RWPE2 (cell line): ENCODE results near the gene FER.
A peak's percentile ranks its signal among the peaks of the same experiment; 100 is the strongest.

Source experiments
- ATAC-seq: fragments of 200-7000 bp; cut with Tn5 transposase; 3 replicates; pipeline ENCODE4 v1.9.1; 2021; ENCODE audit warnings: low read depth
- DNase-seq: peaks from one replicate; pipeline ENCODE4 v3.0.0-alpha.2; 2020; ENCODE audit warnings: low spot score
- H3K27ac ChIP-seq: fragments of 450-650 bp; 2 replicates; pipeline ENCODE4 v1.5.1; 2017; ENCODE audit warnings: mild to moderate bottlenecking; ENCODE audit not compliant: poor library complexity, severe bottlenecking
- H3K27me3 ChIP-seq: fragments of 250-450 bp; sonication (Bioruptor Pico); 2 replicates; pipeline ENCODE4 v1.5.1; 2021; ENCODE audit warnings: mild to moderate bottlenecking, moderate library complexity; ENCODE audit not compliant: insufficient read depth, poor library complexity, severe bottlenecking
- H3K36me3 ChIP-seq: fragments of 250-450 bp; sonication (Bioruptor Pico); 2 replicates; pipeline ENCODE4 v1.5.1; 2020; ENCODE audit warnings: low read depth, mild to moderate bottlenecking, moderate library complexity
- H3K4me1 ChIP-seq: fragments of 250-450 bp; sonication (Bioruptor Pico); 2 replicates; pipeline ENCODE4 v1.5.1; 2021; ENCODE audit warnings: mild to moderate bottlenecking, moderate library complexity; ENCODE audit not compliant: insufficient read depth, poor library complexity, severe bottlenecking
- H3K4me3 ChIP-seq: fragments of 250-450 bp; sonication (Bioruptor Pico); 2 replicates; pipeline ENCODE4 v1.5.1; 2021; ENCODE audit warnings: mild to moderate bottlenecking, moderate library complexity; ENCODE audit not compliant: severe bottlenecking
- H3K9me3 ChIP-seq: fragments of 250-450 bp; sonication (Bioruptor Pico); 2 replicates; pipeline ENCODE4 v1.5.1; 2021; ENCODE audit warnings: mild to moderate bottlenecking, moderate library complexity; ENCODE audit not compliant: severe bottlenecking
- TF ChIP-seq, protein P1 (sequence below): fragments of 450-650 bp; IDR thresholded peaks from one replicate; pipeline ENCODE4 v1.5.1; 2017; ENCODE audit warnings: mild to moderate bottlenecking, moderate library complexity; ENCODE audit not compliant: poor library complexity, severe bottlenecking

The FER gene

DNA sequence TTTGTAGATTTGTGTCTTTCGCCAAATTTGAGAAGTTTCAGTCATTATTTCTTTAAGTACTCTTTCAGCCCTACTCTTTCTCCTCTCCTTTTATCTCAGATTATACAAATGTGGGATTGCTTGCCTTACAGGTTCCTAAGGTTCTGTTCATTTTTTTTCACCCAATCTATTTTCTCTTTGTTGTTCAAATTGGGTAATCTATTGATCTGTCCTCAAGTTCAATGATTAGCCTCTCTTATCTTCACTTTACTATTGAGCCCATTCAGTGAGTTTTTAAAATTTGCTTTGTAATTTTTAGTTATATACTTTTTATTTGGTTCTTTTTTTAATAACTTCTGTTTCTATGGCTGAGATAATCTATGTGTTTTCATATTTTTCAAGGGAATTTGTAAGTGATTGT, 282.1 kb downstream of the FER start:
- H3K27me3 ChIP-seq: no peaks in the 10 kb centered on the region
- H3K27ac ChIP-seq: no peak overlapping the region
- no peak for ATAC-seq
- no peak for DNase-seq
- H3K36me3 ChIP-seq: no peaks in the 10 kb centered on the region
- TF ChIP-seq, protein P1, sequence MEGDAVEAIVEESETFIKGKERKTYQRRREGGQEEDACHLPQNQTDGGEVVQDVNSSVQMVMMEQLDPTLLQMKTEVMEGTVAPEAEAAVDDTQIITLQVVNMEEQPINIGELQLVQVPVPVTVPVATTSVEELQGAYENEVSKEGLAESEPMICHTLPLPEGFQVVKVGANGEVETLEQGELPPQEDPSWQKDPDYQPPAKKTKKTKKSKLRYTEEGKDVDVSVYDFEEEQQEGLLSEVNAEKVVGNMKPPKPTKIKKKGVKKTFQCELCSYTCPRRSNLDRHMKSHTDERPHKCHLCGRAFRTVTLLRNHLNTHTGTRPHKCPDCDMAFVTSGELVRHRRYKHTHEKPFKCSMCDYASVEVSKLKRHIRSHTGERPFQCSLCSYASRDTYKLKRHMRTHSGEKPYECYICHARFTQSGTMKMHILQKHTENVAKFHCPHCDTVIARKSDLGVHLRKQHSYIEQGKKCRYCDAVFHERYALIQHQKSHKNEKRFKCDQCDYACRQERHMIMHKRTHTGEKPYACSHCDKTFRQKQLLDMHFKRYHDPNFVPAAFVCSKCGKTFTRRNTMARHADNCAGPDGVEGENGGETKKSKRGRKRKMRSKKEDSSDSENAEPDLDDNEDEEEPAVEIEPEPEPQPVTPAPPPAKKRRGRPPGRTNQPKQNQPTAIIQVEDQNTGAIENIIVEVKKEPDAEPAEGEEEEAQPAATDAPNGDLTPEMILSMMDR: no peak
- H3K4me1 ChIP-seq: peaks cover 5% of the 10 kb centered on the region
- no peak overlapping the region for H3K4me3 ChIP-seq
- H3K9me3 ChIP-seq: no peaks in the 10 kb centered on the region

DNA sequence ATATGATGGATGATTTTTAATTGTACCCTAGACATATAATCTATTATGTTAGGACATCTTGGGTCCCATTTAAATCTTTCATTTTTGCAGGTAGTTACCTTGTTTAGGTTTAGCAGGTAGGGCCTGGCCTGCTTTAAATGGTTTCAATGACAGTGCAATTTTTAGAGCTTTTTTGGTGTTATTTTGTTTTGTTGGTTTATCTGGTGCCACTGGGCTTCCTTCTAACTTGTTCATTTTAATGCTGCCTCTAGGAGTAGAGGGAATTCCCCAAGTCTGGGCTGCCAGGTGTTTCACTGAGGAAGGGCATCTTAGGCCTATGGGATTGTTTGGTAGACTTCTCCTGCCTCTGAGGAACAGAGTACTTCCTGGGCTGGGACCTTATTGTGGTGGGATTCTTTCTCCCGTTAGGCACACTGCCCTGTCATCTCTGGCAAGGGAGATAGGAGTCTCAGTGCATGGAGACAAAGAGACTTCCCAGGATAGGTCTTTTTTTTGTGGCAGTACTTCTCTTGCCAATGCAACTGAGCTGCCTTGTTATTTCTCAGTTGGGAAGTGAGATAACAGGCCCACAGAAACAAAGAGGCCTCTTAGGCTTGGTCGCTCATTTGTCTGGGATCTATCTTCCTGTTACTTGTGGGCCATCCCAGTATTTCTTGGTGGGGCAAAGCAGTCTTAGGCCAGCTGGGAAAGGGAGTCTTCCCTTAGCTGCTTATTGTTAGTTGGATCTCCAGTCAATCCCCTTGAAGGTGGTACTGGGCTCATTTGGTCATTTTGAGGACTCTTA, 282.9 kb downstream of the FER start:
- H3K4me3 ChIP-seq: no peak overlapping the region
- peaks cover 5% of the 10 kb centered on the region for H3K4me1 ChIP-seq
- ATAC-seq (no peak), DNase-seq (no peak)
- no peaks in the 10 kb centered on the region for H3K9me3 ChIP-seq
- TF ChIP-seq, protein P1: no peak
- H3K36me3 ChIP-seq: no peaks in the 10 kb centered on the region
- H3K27me3 ChIP-seq: no peaks in the 10 kb centered on the region
- H3K27ac ChIP-seq: no peak overlapping the region

DNA sequence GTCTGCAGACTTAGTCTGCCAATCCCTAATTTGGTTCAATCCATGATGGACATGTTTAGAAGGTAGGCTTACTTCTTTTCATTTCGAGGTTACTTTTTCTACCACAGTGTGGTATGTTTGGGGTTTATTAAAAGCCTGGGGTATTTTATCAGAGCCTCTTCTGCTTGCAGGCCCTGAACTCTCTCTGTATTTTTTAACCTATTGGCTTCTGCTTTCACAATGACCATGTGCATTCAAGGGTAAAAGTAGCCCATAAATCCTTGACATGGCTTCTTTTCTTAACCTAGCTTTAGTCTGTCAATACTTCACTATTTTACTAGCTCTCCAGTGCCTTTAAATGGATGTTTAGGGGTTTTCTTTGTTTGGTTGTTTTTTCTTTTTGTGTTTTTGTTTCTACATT, 286.6 kb downstream of the FER start:
- Histone ChIP-seq H3K9me3 (peaks cover 4% of the 10 kb centered on the region), H3K4me3 (no peak overlapping the region), H3K4me1 (peaks cover 10% of the 10 kb centered on the region), H3K36me3 (no peaks in the 10 kb centered on the region; the same call in 1 of the 2 replicates), H3K27ac (no peak overlapping the region), H3K27me3 (no peaks in the 10 kb centered on the region)
- ATAC-seq (no peak), DNase-seq (no peak)
- TF ChIP-seq, protein P1: no peak

DNA sequence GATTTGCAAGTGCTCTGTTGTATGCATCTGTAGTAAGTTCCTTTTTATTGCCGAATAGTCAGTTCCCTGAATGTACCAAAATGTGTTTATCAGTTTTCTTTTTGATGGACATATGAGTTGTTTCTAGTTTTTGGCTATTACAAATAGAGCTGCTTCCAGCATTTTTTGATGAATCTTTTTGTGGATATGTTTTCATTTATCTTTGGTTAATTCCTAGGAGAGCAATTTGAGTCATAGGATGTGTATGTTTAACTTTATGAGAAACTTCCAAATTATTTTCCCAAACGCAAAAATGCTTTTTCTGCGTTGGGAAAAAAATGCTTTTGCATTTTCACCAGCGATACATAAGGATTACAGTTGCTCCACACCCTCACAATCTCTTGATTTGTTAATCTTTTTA, 287.7 kb downstream of the FER start:
- Histone ChIP-seq H3K27ac (no peak overlapping the region), H3K27me3 (no peaks in the 10 kb centered on the region), H3K9me3 (peaks cover 4% of the 10 kb centered on the region), H3K4me3 (no peak overlapping the region), H3K4me1 (peaks cover 10% of the 10 kb centered on the region), H3K36me3 (no peaks in the 10 kb centered on the region; the same call in 1 of the 2 replicates)
- no peak for DNase-seq
- TF ChIP-seq, protein P1: no peak
- ATAC-seq: no peak

DNA sequence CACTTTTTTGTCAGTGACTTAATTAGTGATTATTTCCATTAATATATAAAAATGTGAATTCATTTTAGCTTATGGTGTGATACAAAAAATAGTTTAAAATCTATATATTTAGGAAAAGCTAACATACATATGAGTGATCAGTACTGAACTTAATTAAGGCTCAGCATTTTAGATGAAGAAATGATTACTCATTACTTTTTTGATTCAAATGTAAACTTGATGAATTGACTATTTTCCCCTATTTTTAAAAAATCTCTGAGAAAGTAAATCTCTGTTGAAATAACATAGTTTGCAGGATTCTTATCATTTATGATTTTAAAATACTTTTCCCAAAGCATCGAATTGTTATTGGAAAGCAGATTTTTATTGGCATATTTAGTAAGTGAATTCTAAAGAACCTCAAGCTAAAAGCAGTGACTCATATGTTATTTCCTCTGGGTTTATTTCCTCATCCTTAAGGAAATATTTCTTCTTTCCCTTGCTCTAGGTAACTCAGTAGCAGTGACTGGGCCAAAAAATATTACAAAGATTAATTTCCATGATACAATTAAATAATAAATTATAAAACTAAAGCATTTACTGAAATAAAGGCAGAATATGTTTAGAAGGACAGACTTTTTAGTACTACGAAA, 290.6 kb downstream of the FER start:
- peak; percentile 90 for ATAC-seq

More for the DNA sequence above, 290.6 kb downstream of the FER start:
- Histone ChIP-seq H3K36me3 (no peaks in the 10 kb centered on the region; the same call in 1 of the 2 replicates), H3K4me3 (no peak overlapping the region), H3K27ac (peak overlapping the region; percentile 12), H3K9me3 (peaks cover 4% of the 10 kb centered on the region), H3K4me1 (peaks cover 10% of the 10 kb centered on the region), H3K27me3 (no peaks in the 10 kb centered on the region)
- TF ChIP-seq, protein P1: no peak
- DNase-seq: no peak
